GM18867 (cell line): ENCODE measurements around the gene CA9.

ENCODE experiments used
- ATAC-seq: cut with Tn5 transposase; IDR thresholded peaks from one replicate; pipeline ENCODE4 v1.9.1; 2021; ENCODE audit warnings: mild to moderate bottlenecking, moderate library complexity; ENCODE audit not compliant: unreplicated experiment

Gene CA9

GRCh38 chr9:35675204-35675603 lies 1.5 kb downstream of the CA9 start:
- ATAC-seq: no peak

DNA sequence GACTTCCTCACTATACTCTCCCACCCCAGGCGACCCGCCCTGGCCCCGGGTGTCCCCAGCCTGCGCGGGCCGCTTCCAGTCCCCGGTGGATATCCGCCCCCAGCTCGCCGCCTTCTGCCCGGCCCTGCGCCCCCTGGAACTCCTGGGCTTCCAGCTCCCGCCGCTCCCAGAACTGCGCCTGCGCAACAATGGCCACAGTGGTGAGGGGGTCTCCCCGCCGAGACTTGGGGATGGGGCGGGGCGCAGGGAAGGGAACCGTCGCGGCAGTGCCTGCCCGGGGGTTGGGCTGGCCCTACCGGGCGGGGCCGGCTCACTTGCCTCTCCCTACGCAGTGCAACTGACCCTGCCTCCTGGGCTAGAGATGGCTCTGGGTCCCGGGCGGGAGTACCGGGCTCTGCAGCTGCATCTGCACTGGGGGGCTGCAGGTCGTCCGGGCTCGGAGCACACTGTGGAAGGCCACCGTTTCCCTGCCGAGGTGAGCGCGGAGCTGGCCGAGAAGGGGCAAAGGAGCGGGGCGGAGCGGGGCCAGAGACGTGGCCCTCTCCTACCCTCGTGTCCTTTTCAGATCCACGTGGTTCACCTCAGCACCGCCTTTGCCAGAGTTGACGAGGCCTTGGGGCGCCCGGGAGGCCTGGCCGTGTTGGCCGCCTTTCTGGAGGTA lies 2.1 kb downstream of the CA9 start:
- no peak for ATAC-seq

DNA sequence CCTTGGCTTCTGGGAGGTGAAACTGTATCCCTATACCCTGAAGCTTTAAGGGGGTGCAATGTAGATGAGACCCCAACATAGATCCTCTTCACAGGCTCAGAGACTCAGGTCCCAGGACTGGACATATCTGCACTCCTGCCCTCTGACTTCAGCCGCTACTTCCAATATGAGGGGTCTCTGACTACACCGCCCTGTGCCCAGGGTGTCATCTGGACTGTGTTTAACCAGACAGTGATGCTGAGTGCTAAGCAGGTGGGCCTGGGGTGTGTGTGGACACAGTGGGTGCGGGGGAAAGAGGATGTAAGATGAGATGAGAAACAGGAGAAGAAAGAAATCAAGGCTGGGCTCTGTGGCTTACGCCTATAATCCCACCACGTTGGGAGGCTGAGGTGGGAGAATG lies 5.4 kb downstream of the CA9 start:
- ATAC-seq: no peak

DNA sequence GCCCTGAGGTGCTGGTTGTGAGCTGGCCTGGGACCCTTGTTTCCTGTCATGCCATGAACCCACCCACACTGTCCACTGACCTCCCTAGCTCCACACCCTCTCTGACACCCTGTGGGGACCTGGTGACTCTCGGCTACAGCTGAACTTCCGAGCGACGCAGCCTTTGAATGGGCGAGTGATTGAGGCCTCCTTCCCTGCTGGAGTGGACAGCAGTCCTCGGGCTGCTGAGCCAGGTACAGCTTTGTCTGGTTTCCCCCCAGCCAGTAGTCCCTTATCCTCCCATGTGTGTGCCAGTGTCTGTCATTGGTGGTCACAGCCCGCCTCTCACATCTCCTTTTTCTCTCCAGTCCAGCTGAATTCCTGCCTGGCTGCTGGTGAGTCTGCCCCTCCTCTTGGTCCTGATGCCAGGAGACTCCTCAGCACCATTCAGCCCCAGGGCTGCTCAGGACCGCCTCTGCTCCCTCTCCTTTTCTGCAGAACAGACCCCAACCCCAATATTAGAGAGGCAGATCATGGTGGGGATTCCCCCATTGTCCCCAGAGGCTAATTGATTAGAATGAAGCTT lies 6.1 kb downstream of the CA9 start:
- no peak for ATAC-seq

DNA sequence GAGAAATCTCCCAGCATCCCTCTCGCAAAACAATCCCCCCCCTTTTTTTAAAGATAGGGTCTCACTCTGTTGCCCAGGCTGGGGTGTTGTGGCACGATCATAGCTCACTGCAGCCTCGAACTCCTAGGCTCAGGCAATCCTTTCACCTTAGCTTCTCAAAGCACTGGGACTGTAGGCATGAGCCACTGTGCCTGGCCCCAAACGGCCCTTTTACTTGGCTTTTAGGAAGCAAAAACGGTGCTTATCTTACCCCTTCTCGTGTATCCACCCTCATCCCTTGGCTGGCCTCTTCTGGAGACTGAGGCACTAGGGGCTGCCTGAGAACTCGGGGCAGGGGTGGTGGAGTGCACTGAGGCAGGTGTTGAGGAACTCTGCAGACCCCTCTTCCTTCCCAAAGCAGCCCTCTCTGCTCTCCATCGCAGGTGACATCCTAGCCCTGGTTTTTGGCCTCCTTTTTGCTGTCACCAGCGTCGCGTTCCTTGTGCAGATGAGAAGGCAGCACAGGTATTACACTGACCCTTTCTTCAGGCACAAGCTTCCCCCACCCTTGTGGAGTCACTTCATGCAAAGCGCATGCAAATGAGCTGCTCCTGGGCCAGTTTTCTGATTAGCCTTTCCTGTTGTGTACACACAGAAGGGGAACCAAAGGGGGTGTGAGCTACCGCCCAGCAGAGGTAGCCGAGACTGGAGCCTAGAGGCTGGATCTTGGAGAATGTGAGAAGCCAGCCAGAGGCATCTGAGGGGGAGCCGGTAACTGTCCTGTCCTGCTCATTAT lies 6.8 kb downstream of the CA9 start:
- ATAC-seq: peak; percentile 75

DNA sequence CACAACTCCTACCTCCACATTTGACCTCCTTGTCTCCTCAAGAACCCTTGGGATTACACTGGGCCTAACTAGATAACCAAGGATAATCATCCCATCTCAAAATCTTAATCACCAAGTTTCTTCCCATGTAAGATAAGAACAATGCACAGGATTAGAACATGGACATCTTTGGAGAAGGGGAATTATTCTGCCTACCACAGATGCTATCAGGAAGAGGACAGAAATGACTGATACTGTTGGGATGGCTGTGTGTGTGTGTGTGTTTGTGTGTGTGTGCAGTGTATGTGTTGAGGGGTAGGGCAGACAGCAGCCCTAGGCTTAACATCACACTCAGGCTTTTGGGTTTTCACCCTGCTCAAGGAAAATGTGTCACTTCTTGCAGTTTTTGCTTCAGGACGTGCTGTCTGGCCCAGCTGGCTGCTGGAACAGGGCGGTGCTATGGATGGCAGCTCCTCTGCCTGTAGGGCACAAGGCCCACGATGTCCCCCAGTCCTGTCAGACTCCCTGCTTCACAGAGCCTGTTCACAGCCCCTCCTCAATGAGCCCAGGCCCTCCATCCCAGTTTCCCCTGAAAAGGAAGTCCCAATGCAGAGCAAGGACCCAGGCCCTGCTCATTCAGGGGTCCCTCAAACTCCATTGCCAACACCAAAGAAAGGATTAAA lies 7.7 kb downstream of the CA9 start:
- no peak for ATAC-seq

DNA sequence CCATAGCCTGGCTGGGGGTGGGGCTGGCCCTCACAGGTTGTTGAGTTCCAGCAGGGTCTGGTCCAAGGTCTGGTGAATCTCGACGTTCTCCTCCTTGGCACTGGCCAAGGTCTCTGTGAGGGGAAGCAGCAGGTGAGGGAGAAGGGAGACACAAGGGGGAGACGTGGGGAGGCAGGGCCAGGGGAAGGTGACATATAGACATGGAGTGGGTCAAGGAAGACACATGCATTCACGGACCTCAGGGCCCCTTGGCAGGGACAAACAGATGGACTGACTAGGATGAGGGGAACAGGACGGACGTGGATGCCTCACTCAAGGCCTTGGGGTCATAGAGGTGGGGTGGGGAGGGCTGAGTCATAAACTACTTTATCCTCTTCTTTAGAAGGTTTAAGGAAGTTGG lies 8.3 kb downstream of the CA9 start:
- ATAC-seq: no peak

DNA sequence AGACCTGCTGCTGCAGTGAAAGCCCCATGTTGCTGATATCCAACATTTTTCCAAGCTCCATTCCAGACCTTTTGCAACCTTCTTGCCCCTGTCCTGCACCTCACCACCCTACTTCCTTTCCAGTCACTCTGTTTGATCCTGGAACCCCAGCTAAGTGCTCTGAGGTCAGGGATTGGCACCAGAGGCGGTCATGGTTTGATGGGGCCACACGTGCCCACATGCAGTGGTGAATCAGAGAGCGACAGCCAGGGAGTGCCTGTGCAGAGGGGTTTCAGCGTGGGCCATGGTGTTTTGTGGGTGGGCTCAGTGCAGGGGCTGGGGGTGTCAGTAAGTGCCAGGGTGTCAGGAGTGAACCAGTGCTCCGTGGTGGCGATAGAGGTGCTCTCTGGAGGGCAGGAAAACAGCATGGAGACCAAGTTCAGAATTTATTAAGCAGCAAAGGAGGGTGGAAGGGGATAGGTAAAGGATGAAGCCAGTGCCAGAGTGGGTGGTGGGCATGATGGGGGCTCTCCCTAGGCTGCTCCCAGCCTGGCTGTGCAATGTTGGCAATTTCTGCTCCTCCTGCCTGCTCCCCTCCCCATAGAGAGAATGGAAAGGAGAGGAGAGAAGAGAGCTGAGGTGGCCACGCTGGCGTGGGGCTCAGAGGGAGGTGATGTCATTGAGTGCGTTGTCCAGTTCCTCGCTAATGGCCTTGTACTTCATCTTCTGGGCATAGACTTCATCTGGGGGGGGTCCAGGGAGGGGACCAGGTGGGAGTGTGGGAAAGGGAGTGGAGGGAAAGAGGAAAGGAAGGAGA lies 9.0 kb downstream of the CA9 start:
- no peak for ATAC-seq

DNA sequence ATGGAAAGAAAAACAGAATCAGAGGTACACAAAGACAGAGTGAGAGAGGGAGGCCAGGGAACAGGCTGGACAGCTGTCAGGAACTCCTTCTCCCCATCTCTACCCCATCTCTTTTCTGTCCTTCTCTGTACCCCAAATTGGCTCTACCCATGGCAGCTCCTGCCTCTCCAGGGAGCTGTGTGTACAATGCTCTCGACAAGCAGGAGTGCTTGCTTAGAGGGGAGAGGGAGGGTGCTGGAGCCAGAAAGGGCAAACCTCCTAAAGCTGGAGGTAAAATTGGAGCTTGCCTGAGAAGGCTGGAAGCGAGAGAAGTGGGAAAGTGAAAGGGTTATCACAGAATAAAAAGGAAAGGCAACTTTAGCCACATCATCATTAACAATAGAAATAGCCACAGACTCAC lies 9.6 kb downstream of the CA9 start:
- no peak for ATAC-seq

DNA sequence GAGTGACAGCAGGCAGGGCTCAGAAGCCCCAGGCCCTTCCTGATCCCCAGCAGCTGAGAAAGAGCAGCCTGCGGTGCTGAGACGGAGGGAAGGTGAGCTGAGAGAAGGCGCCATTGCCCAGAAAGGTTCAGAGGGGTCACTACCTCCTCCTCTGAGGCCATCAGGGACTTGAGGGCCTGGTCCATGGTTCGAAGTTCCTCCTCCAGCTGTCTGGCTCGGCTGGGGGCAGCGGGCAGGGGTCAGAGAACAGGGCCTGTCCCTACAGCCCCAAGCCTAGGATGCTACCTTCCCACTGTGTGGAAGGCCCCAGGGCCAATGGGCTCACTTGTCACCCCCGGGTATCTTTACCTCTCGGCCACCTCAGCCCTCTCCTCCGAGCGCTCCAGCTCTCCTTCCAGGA lies 11.2 kb downstream of the CA9 start:
- no peak for ATAC-seq

DNA sequence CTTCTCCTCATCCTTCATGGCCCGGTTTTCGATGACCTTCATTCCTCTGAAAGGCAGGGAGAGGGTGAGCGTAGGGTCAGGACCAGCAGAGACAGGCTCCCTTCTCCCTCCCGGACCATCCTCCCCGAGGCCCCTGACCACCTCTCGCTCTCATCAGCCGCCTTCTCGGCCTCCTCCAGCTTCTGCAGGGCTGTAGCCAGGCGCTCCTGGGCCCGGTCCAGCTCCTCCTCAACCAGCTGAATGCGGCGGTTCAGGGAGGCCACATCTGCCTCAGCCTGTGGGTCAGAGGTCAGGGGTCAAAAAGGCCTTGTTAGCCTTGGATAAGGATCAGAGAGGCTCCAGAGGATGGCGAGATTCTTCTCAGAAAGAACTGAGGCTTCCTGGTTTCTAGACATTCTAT lies 11.8 kb downstream of the CA9 start:
- ATAC-seq: no peak

DNA sequence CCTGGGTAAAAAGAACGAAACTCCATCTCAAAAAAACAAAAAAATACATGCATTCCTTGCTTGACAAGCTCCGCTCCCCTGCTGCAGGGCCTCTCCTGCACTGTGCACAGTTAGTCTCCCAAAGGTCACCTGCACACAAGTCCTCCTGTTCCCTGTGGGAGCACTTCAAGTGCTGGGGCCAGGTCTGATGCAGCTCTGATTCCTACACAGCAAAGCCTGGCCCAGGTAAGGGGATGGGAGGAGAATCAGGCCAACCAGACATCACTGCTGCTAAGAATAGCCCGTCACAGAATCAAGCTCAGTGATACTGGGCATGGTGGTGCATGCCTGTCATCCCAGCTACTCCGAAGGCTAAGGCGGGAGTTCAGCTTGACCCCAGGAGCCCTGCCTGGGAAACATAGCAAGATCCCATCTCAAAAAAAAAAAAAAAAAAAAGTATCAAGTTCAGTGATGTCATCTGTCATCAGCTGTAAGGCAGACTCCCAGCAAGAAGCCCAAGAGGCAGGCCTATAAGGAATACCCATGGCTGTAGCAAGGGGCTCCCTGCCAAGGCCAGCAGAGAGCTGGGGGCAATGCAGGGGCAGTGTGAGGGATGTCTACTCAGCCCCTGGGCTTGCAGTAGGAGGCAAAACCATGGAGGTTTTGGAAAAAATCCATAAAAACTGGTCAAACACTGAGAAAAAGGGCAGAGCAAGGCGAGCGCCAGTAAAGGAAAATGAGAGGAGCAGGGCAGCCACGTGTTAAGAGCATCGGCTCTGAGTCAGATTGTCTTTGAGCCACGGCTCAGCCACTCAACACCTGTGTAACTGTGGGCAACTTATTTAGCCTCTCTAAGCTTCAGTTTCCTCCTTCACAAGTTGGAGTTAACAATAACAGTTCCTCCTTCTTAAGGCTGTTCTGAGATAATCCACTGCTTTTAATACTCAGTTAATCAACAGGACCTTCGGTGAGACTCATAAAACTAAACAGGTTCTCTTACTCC lies 12.8 kb downstream of the CA9 start:
- ATAC-seq: no peak

DNA sequence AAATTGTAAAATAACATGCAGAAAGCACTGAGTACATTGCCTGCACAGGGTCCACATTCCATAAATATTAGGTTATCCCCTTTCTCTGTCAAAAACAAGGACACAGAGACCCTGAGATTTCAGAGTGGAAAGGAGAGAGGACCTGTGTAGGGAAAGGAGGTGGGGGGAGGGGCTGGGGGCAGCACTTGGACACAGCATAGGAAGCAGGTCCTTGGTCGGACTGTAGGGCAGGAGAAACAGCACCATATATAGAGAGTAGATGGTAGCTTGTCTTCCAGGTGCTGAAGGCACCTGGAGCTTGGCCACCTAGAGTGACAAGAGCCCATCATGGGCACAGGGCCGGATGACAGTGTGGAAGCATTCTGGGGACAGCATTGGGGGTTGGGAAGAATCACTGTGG lies 13.6 kb downstream of the CA9 start:
- no peak for ATAC-seq

- ATAC-seq: no peak
Observed at GRCh38 chr9:35687972-35688557, 14.3 kb downstream of the CA9 start.

GRCh38 chr9:35688558-35689541 lies 15.1 kb downstream of the CA9 start:
- no peak for ATAC-seq

GRCh38 chr9:35689542-35690293 lies 16.0 kb downstream of the CA9 start, which contains the start of gene TPM2:
Gene TPM2, minus strand, starts transcription at chr9:35689925. Its CDS starts 108 bp downstream, at chr9:35689817.
- ATAC-seq: no peak

GRCh38 chr9:35690294-35690613 lies 16.5 kb downstream of the CA9 start:
- ATAC-seq: no peak
